ENCODE measurements around the gene REEP3.

REEP3 gene

GRCh38 chr10:63622097-63622496, 100.9 kb downstream of the REEP3 start:
- Histone ChIP-seq H3K79me2 (no peaks in the 10 kb centered on the region), H2AFZ (no peak overlapping the region), H3K27ac (no peak overlapping the region), H3K9me3 (ENCODE audit: control insufficient read depth, low read length) (no peaks in the 10 kb centered on the region), H3K4me1 (peaks cover 16% of the 10 kb centered on the region), H3K36me3 (ENCODE audit: control insufficient read depth, insufficient read depth, low read length) (no peaks in the 10 kb centered on the region), H3K4me2 (ENCODE audit: low read length) (no peak overlapping the region), H3K4me3 (ENCODE audit: low read depth, low read length) (no peak overlapping the region), H3K27me3 (ENCODE audit: control insufficient read depth, insufficient read depth, low read length) (no peaks in the 10 kb centered on the region), H3K9ac (no peak overlapping the region)
- no peak for TF ChIP-seq CTCF (IDR thresholded peaks at IDR 0.05)

- no peak for TF ChIP-seq CTCF (IDR thresholded peaks at IDR 0.05)
- H3K4me3 ChIP-seq (ENCODE audit: low read depth, low read length): no peak overlapping the region
- no peaks in the 10 kb centered on the region for H3K36me3 ChIP-seq (ENCODE audit: control insufficient read depth, insufficient read depth, low read length)
- H2AFZ ChIP-seq: no peak overlapping the region
- H3K4me2 ChIP-seq (ENCODE audit: low read length): no peak overlapping the region
- peaks cover 25% of the 10 kb centered on the region for H3K4me1 ChIP-seq
- no peak overlapping the region for H3K27ac ChIP-seq
- no peaks in the 10 kb centered on the region for H3K79me2 ChIP-seq
- no peak overlapping the region for H3K9ac ChIP-seq
- no peaks in the 10 kb centered on the region for H3K9me3 ChIP-seq (ENCODE audit: control insufficient read depth, low read length)
- no peaks in the 10 kb centered on the region for H3K27me3 ChIP-seq (ENCODE audit: control insufficient read depth, insufficient read depth, low read length)
Measured at GRCh38 chr10:63624701-63625100, 103.5 kb downstream of the REEP3 start.

GRCh38 chr10:63627396-63627795, 106.2 kb downstream of the REEP3 start:
- Histone ChIP-seq H3K36me3 (ENCODE audit: control insufficient read depth, insufficient read depth, low read length) (no peaks in the 10 kb centered on the region), H3K79me2 (no peaks in the 10 kb centered on the region), H3K9ac (no peak overlapping the region), H3K27ac (peak overlapping the region; percentile 95), H3K4me1 (peaks cover 32% of the 10 kb centered on the region), H3K9me3 (ENCODE audit: control insufficient read depth, low read length) (no peaks in the 10 kb centered on the region), H3K4me3 (ENCODE audit: low read depth, low read length) (no peak overlapping the region), H3K27me3 (ENCODE audit: control insufficient read depth, insufficient read depth, low read length) (no peaks in the 10 kb centered on the region), H2AFZ (no peak overlapping the region), H3K4me2 (ENCODE audit: low read length) (no peak overlapping the region)
- no peak for TF ChIP-seq CTCF (IDR thresholded peaks at IDR 0.05)

- H3K9me3 ChIP-seq (ENCODE audit: control insufficient read depth, low read length): no peaks in the 10 kb centered on the region
- H3K36me3 ChIP-seq (ENCODE audit: control insufficient read depth, insufficient read depth, low read length): no peaks in the 10 kb centered on the region
- peaks cover 35% of the 10 kb centered on the region for H3K4me1 ChIP-seq
- no peak overlapping the region for H3K9ac ChIP-seq
- no peak overlapping the region for H2AFZ ChIP-seq
- H3K4me3 ChIP-seq (ENCODE audit: low read depth, low read length): no peak overlapping the region
- no peak for TF ChIP-seq CTCF (IDR thresholded peaks at IDR 0.05)
- H3K4me2 ChIP-seq (ENCODE audit: low read length): no peak overlapping the region
- peak overlapping the region; percentile 95 for H3K27ac ChIP-seq
- no peaks in the 10 kb centered on the region for H3K27me3 ChIP-seq (ENCODE audit: control insufficient read depth, insufficient read depth, low read length)
- H3K79me2 ChIP-seq: no peaks in the 10 kb centered on the region
Measured at GRCh38 chr10:63627881-63628296, 106.7 kb downstream of the REEP3 start.

- no peak for TF ChIP-seq CTCF (IDR thresholded peaks at IDR 0.05)
- Histone ChIP-seq H2AFZ (peak overlapping the region; percentile 87), H3K9me3 (ENCODE audit: control insufficient read depth, low read length) (no peaks in the 10 kb centered on the region), H3K79me2 (no peaks in the 10 kb centered on the region), H3K27ac (peak overlapping the region; percentile 95), H3K4me1 (peaks cover 35% of the 10 kb centered on the region), H3K27me3 (ENCODE audit: control insufficient read depth, insufficient read depth, low read length) (no peaks in the 10 kb centered on the region), H3K36me3 (ENCODE audit: control insufficient read depth, insufficient read depth, low read length) (no peaks in the 10 kb centered on the region), H3K9ac (no peak overlapping the region), H3K4me3 (ENCODE audit: low read depth, low read length) (peak overlapping the region; percentile 79), H3K4me2 (ENCODE audit: low read length) (peak overlapping the region; percentile 88)
Measured at GRCh38 chr10:63628526-63629362, 107.5 kb downstream of the REEP3 start.

All from parathyroid adenoma (tissue), 2 donors.